WTC11 (cell line): ENCODE data around the gene ADGRL2. TPM values are rescaled to one million over a fixed set of nuclear protein-coding genes. Genes with fewer than 3 reads are reported as not detected.
A peak's percentile ranks its signal among the peaks of the same experiment; 100 is the strongest.

ENCODE experiments used
- ATAC-seq: fragments of 200-7000 bp; cut with Tn5 transposase; 2 replicates; pipeline ENCODE4 v1.10.0; 2021; ENCODE audit warnings: mild to moderate bottlenecking, moderate library complexity
- CTCF ChIA-PET: fragments of 300-600 bp; sonication (Branson Sonifier 250); formaldehyde crosslinking; loops from one replicate; lab custom pipeline; 2021; ENCODE audit warnings: antibody characterized with exemption; lab: Charles Lee
- POLR2A ChIA-PET: fragments of 350-600 bp; sonication (Branson Sonifier 250); formaldehyde crosslinking; loops from one replicate; lab custom pipeline; 2021; ENCODE audit warnings: antibody characterized with exemption; lab: Charles Lee
- DNase-seq: peaks from one replicate; pipeline ENCODE4 v3.0.0; 2021; ENCODE audit warnings: low spot score
- H3K27ac Mint-ChIP-seq: 2 replicates; pipeline ENCODE4 v1.8.0; 2021; ENCODE audit warnings: mixed read lengths
- H3K27me3 Mint-ChIP-seq: 2 replicates; pipeline ENCODE4 v1.8.0; 2021; ENCODE audit warnings: low read depth, mild to moderate bottlenecking, moderate library complexity, mixed read lengths
- H3K36me3 Mint-ChIP-seq: 2 replicates; pipeline ENCODE4 v1.8.0; 2021; ENCODE audit warnings: mixed read lengths
- H3K4me1 Mint-ChIP-seq: 2 replicates; pipeline ENCODE4 v1.8.0; 2022; ENCODE audit warnings: mixed read lengths
- H3K4me3 Mint-ChIP-seq: 2 replicates; pipeline ENCODE4 v1.8.0; 2021; ENCODE audit warnings: mild to moderate bottlenecking, moderate library complexity, mixed read lengths
- H3K9me3 Mint-ChIP-seq: 2 replicates; pipeline ENCODE4 v1.8.0; 2021; ENCODE audit warnings: mixed read lengths
- AR ChIP-seq: fragments of 250-450 bp; sonication (Bioruptor Pico); IDR thresholded peaks from 2 replicates; pipeline ENCODE4 v1.9.0; 2021; ENCODE audit warnings: mild to moderate bottlenecking
- ATF3 ChIP-seq: sonication (generic); formaldehyde crosslinking; conservative IDR thresholded peaks from 2 replicates; pipeline ENCODE4 v1.8.1; 2022; ENCODE audit warnings: mild to moderate bottlenecking, missing genetic modification reagents
- CTCF ChIP-seq: fragments of 200-600 bp; IDR thresholded peaks from 2 replicates; pipeline ENCODE4 v1.8.0; 2022; ENCODE audit warnings: antibody characterized with exemption
- JAZF1 ChIP-seq: fragments of 250-450 bp; sonication (Bioruptor Pico); IDR thresholded peaks from 2 replicates; pipeline ENCODE4 v1.9.0; 2021; ENCODE audit warnings: moderate library complexity, mild to moderate bottlenecking, inconsistent platforms
- MLX ChIP-seq: sonication (generic); formaldehyde crosslinking; IDR thresholded peaks from 2 replicates; pipeline ENCODE4 v1.8.1; 2023; ENCODE audit warnings: mild to moderate bottlenecking, missing genetic modification reagents, moderate library complexity
- MYBL2 ChIP-seq: sonication (generic); formaldehyde crosslinking; IDR thresholded peaks from 2 replicates; pipeline ENCODE4 v1.8.1; 2023; ENCODE audit warnings: mild to moderate bottlenecking, moderate library complexity, missing genetic modification reagents
- PRDM15 ChIP-seq: sonication (generic); formaldehyde crosslinking; IDR thresholded peaks from 2 replicates; pipeline ENCODE4 v1.8.0; 2022; ENCODE audit warnings: missing genetic modification reagents
- RELA ChIP-seq: sonication (generic); formaldehyde crosslinking; IDR thresholded peaks from 2 replicates; pipeline ENCODE4 v1.8.1; 2022; ENCODE audit warnings: missing genetic modification reagents, mild to moderate bottlenecking, borderline replicate concordance
- SMAD3 ChIP-seq: sonication (generic); formaldehyde crosslinking; IDR thresholded peaks from 2 replicates; pipeline ENCODE4 v1.8.0; 2022; ENCODE audit warnings: missing genetic modification reagents, mild to moderate bottlenecking, borderline replicate concordance
- ZNF263 ChIP-seq: sonication (generic); formaldehyde crosslinking; IDR thresholded peaks from 2 replicates; pipeline ENCODE4 v1.8.1; 2022; ENCODE audit warnings: low read depth, mild to moderate bottlenecking, moderate library complexity, missing genetic modification reagents
- ZNF281 ChIP-seq: sonication (generic); formaldehyde crosslinking; IDR thresholded peaks from 2 replicates; pipeline ENCODE4 v1.8.0; 2023; ENCODE audit warnings: mild to moderate bottlenecking, missing genetic modification reagents
- ZNF317 ChIP-seq: sonication (generic); formaldehyde crosslinking; IDR thresholded peaks from 2 replicates; pipeline ENCODE4 v1.8.1; 2023; ENCODE audit warnings: low read depth, mild to moderate bottlenecking, moderate library complexity, missing genetic modification reagents, borderline replicate concordance
- ZNF396 ChIP-seq: fragments of 250-450 bp; sonication (Bioruptor Pico); IDR thresholded peaks from 2 replicates; pipeline ENCODE4 v1.8.0; 2021; ENCODE audit warnings: mild to moderate bottlenecking, moderate library complexity, borderline replicate concordance
- ZNF532 ChIP-seq: fragments of 250-450 bp; sonication (Bioruptor Pico); IDR thresholded peaks from 2 replicates; pipeline ENCODE4 v1.9.0; 2021; ENCODE audit warnings: mild to moderate bottlenecking, borderline replicate concordance
- total RNA-seq: library from RNA; stranded (reverse); gene quantifications from 3 replicates; pipeline ENCODE4 v1.2.3, GENCODE V29; 2021

The ADGRL2 gene
- total RNA-seq, 1 experiment from 2014 or later: 71.6 TPM

- POLR2A ChIA-PET: no interaction called here
- no peak overlapping the region for H3K4me3 Mint-ChIP-seq
- CTCF ChIA-PET: interaction anchor here (0.7 to 1.9 kb wide), 12 partner anchors 14 to 367 kb away, joined by 3 to 8 read pairs (median 4); no protein-coding TSS in a partner anchor
- ATAC-seq (peak; percentile 73), DNase-seq (no peak)
- no peaks in the 10 kb centered on the region for H3K27me3 Mint-ChIP-seq
- H3K9me3 Mint-ChIP-seq: peaks cover 2% of the 10 kb centered on the region; the same call in 1 of the 2 replicates
- H3K36me3 Mint-ChIP-seq: peaks cover under 1% of the 10 kb centered on the region
- TF ChIP-seq ZNF263 (no peak), AR (CRISPR knock-in tag) (no peak), ZNF317 (CRISPR knock-in tag) (no peak), PRDM15 (CRISPR knock-in tag) (no peak), MYBL2 (CRISPR knock-in tag) (no peak), ATF3 (no peak), JAZF1 (CRISPR knock-in tag) (no peak), SMAD3 (CRISPR knock-in tag) (no peak), ZNF532 (CRISPR knock-in tag) (no peak), MLX (CRISPR knock-in tag) (no peak), RELA (CRISPR knock-in tag) (no peak), ZNF396 (CRISPR knock-in tag) (no peak), CTCF (no peak), ZNF281 (CRISPR knock-in tag) (no peak)
- H3K4me1 Mint-ChIP-seq: peaks cover 34% of the 10 kb centered on the region
- H3K27ac Mint-ChIP-seq: no peak overlapping the region
These were observed 19.0 kb upstream of the ADGRL2 start for GRCh38 chr1:81781749-81782148.
